HL-60 (cell line): ENCODE measurements around the gene CEP76.
A peak's percentile ranks its signal among the peaks of the same experiment; 100 is the strongest.

Source experiments
- CTCF ChIP-seq: IDR thresholded peaks from one replicate; pipeline ENCODE4 v1.5.1; 2011; ENCODE audit warnings: low read length, control low read depth, inconsistent platforms; ENCODE audit not compliant: insufficient read depth
- POLR2AphosphoS5 ChIP-seq: IDR thresholded peaks from 2 replicates; pipeline ENCODE4 v1.6.1; 2012; ENCODE audit warnings: low read depth
- REST ChIP-seq: IDR thresholded peaks from 2 replicates; pipeline ENCODE4 v1.6.1; 2012; ENCODE audit warnings: low read depth; ENCODE audit not compliant: insufficient replicate concordance
- SPI1 ChIP-seq: IDR thresholded peaks from 2 replicates; pipeline ENCODE4 v1.6.1; 2012; ENCODE audit warnings: low read depth, mild to moderate bottlenecking, borderline replicate concordance

- TF ChIP-seq CTCF (peak; percentile 98), SPI1 (no peak), REST (no peak), POLR2AphosphoS5 (peak; percentile 22; the same call in 1 of the 2 replicates)
Measured at GRCh38 chr18:12726774-12727550, 24.4 kb upstream of the CEP76 start.
